ENCODE data around the gene SUCLG2. TPM values are rescaled to one million over a fixed set of nuclear protein-coding genes. Genes with fewer than 3 reads are reported as not detected.

SUCLG2 gene
- total RNA-seq, 1 experiment from 2014 or later, result 38.5 TPM

GRCh38 chr3:67335813-67336212 is 318.6 kb downstream of the SUCLG2 start:
- Histone ChIP-seq H2BK15ac (ENCODE audit: low read depth, low read length) (no peak overlapping the region), H2AK5ac (ENCODE audit: insufficient read length, low read length) (no peak overlapping the region), H3K27me3 (ENCODE audit: insufficient read depth, low read length) (no peaks in the 10 kb centered on the region), H2BK5ac (ENCODE audit: insufficient read length, low read length) (no peak overlapping the region), H3K23me2 (ENCODE audit: insufficient read length, low read depth, low read length, poor library complexity, severe bottlenecking) (no peaks in the 10 kb centered on the region), H4K5ac (ENCODE audit: insufficient read length, low read depth, low read length) (no peak overlapping the region), H2BK12ac (ENCODE audit: insufficient read length, low read depth, low read length) (no peak overlapping the region), H4K8ac (replicated peaks; ENCODE audit: insufficient read length, low read depth, low read length) (no peak overlapping the region), H3K23ac (ENCODE audit: insufficient read length, low read depth, low read length) (no peak overlapping the region), H3K18ac (ENCODE audit: insufficient read length, low read depth, low read length) (no peak overlapping the region), H3T11ph (ENCODE audit: low read length) (no peak overlapping the region), H4K20me1 (ENCODE audit: control insufficient read depth, insufficient read depth, insufficient read length) (no peaks in the 10 kb centered on the region), H3K14ac (ENCODE audit: insufficient read depth, low read length) (no peak overlapping the region), H3K9ac (ENCODE audit: extremely low read depth, insufficient read length, low read length) (no peak overlapping the region), H2BK20ac (ENCODE audit: low read depth, low read length, poor library complexity, severe bottlenecking) (no peak overlapping the region), H2BK120ac (ENCODE audit: low read depth, low read length, poor library complexity, severe bottlenecking) (no peak overlapping the region), H3K27ac (ENCODE audit: insufficient read length, low read depth, low read length) (no peak overlapping the region), H3K79me1 (ENCODE audit: insufficient read depth, low read depth, low read length, poor library complexity, severe bottlenecking) (no peaks in the 10 kb centered on the region), H3K4me1 (ENCODE audit: insufficient read depth, low read length) (no peaks in the 10 kb centered on the region), H3K56ac (ENCODE audit: insufficient read length, low read depth, low read length) (no peak overlapping the region), H2AFZ (ENCODE audit: low read length) (no peak overlapping the region), H4K91ac (ENCODE audit: insufficient read length, low read depth, low read length) (no peak overlapping the region), H3K4ac (ENCODE audit: low read depth, low read length) (no peak overlapping the region), H3K9me3 (ENCODE audit: control insufficient read depth, low read depth, low read length) (no peaks in the 10 kb centered on the region), H3K4me2 (ENCODE audit: insufficient read depth, insufficient read length, low read length) (no peak overlapping the region), H3K79me2 (ENCODE audit: insufficient read depth, low read length) (no peaks in the 10 kb centered on the region)
- WGBS (ENCODE audit: extremely low coverage, insufficient read length, low lambda C conversion rate), result no CpG with 5 or more reads among the region's 2 CpGs
- H3K36me3 Mint-ChIP-seq (ENCODE audit: insufficient read depth in 1 of 3, low read depth in 3 of 3), result no peaks in the 10 kb centered on the region
- no peak overlapping the region for H3K27ac Mint-ChIP-seq
- peaks cover 17 to 20% of the 10 kb centered on the region in 2 experiments; a peak in 4 of 5 replicates for H3K9me3 Mint-ChIP-seq
- no peaks in the 10 kb centered on the region; the same call in none of the 2 replicates for H3K27me3 Mint-ChIP-seq (ENCODE audit: low read depth)
- H3K4me3 Mint-ChIP-seq, result no peak overlapping the region
- H3K4me1 Mint-ChIP-seq, result no peaks in the 10 kb centered on the region
- no peak for TF ChIP-seq CTCF (conservative IDR thresholded peaks at IDR 0.05)
- DNase-seq, result no peak

All from H9 (cell line).